Ovary (tissue), 3 donors: ENCODE measurements around the gene RHCE.
"Not testable (repeated sequence)": the region's sequence is repeated elsewhere in the genome, so short reads cannot be mapped to it uniquely, and the experiment has no call there.

Experiments
- CTCF ChIP-seq, 3 donors: fragments of 450-650 bp in 2 of 3; fragments of 200-600 bp in 1 of 3; IDR thresholded peaks; one replicate each; pipeline versions ENCODE4 v1.5.1 to v1.8.0; 2016 to 2022; ENCODE audit warnings: antibody characterized with exemption in 3 of 3, mild to moderate bottlenecking in 1 of 3
- EP300 ChIP-seq: sonication (generic); formaldehyde crosslinking; IDR thresholded peaks from one replicate; pipeline ENCODE4 v1.6.1; 2017; ENCODE audit warnings: antibody characterized with exemption
- POLR2A ChIP-seq: fragments of 450-650 bp; IDR thresholded peaks from one replicate; pipeline ENCODE4 v1.6.1; 2017; ENCODE audit warnings: antibody characterized with exemption, mild to moderate bottlenecking, moderate library complexity
- donor health status: DM: no; HTN: no; CAD: no.

GRCh38 chr1:25405731-25406305, 14.8 kb downstream of the RHCE start:
- not testable (repeated sequence) for TF ChIP-seq CTCF (IDR thresholded peaks at IDR 0.05); POLR2A; EP300
